K562 (cell line): ENCODE results near the gene PIGC. TPM values are rescaled to one million over a fixed set of nuclear protein-coding genes. Genes with fewer than 3 reads are reported as not detected.
A peak's percentile ranks its signal among the peaks of the same experiment; 100 is the strongest.

ENCODE experiments used
- BACH1 ChIP-seq: fragments of 200-800 bp; sonication (Bioruptor generic); IDR thresholded peaks from 2 replicates; pipeline ENCODE4 v1.6.1; 2016; ENCODE audit warnings: missing genetic modification characterization, missing compliant biosample characterization
- BCL6 ChIP-seq: fragments of 250-450 bp; sonication (Bioruptor Pico); IDR thresholded peaks from 2 replicates; pipeline ENCODE4 v1.4.0; 2020
- CEBPB ChIP-seq: fragments of 450-650 bp; IDR thresholded peaks from 2 replicates; pipeline ENCODE4 v1.6.1; 2016; ENCODE audit warnings: missing genetic modification characterization, missing compliant biosample characterization
- CEBPG ChIP-seq, 3 experiments: fragments of 200-800 bp in 1 of 3; sonication (Bioruptor generic) in 1 of 3; sonication (generic) in 1 of 3; formaldehyde crosslinking in 1 of 3; IDR thresholded peaks in 2 of 3; conservative IDR thresholded peaks in 1 of 3; 2 replicates each; pipeline versions ENCODE4 v1.6.1 to v1.8.0; 2016 to 2022; ENCODE audit warnings: missing compliant biosample characterization in 2 of 3, missing genetic modification characterization in 2 of 3, mild to moderate bottlenecking in 1 of 3, missing genetic modification reagents in 1 of 3
- CHCHD3 ChIP-seq: fragments of 250-450 bp; sonication (Bioruptor Pico); IDR thresholded peaks from 2 replicates; pipeline ENCODE4 v2.1.2; 2022; ENCODE audit warnings: mild to moderate bottlenecking
- COPS2 ChIP-seq: fragments of 450-650 bp; conservative IDR thresholded peaks from 2 replicates; pipeline ENCODE4 v1.6.1; 2016; ENCODE audit warnings: mild to moderate bottlenecking, moderate library complexity
- EWSR1 ChIP-seq: fragments of 450-650 bp; IDR thresholded peaks from 2 replicates; pipeline ENCODE4 v1.6.1; 2018; ENCODE audit warnings: borderline replicate concordance, mild to moderate bottlenecking, low read depth, moderate library complexity; ENCODE audit not compliant: partially characterized antibody
- GTF2A2 ChIP-seq: IDR thresholded peaks from 2 replicates; pipeline ENCODE4 v1.6.1; 2016; ENCODE audit warnings: mild to moderate bottlenecking, missing genetic modification characterization, missing compliant biosample characterization
- HNRNPK ChIP-seq: fragments of 200-400 bp; formaldehyde crosslinking; IDR thresholded peaks from one replicate; pipeline ENCODE4 v1.6.1; 2018; ENCODE audit warnings: mild to moderate bottlenecking, low read depth, low read length; ENCODE audit not compliant: poor library complexity, severe bottlenecking
- MBD1 ChIP-seq: fragments of 250-450 bp; sonication (Bioruptor Pico); IDR thresholded peaks from 2 replicates; pipeline ENCODE4 v1.8.0; 2022; ENCODE audit warnings: inconsistent platforms
- MLX ChIP-seq, 2 experiments: fragments of 450-650 bp in 1 of 2; sonication (generic) in 1 of 2; formaldehyde crosslinking; conservative IDR thresholded peaks; 2 replicates each; pipeline versions ENCODE4 v1.4.0 to v1.8.1; 2020 to 2022; ENCODE audit warnings: mild to moderate bottlenecking in 1 of 2, missing genetic modification reagents in 1 of 2
- PCBP1 ChIP-seq: fragments of 200-400 bp; formaldehyde crosslinking; IDR thresholded peaks from 2 replicates; pipeline ENCODE4 v1.6.1; 2018; ENCODE audit warnings: mild to moderate bottlenecking, low read depth, low read length; ENCODE audit not compliant: poor library complexity, severe bottlenecking
- POLR2G ChIP-seq: fragments of 200-400 bp; formaldehyde crosslinking; IDR thresholded peaks from 2 replicates; pipeline ENCODE4 v1.6.1; 2017; ENCODE audit warnings: low read depth, mild to moderate bottlenecking, antibody characterized with exemption, low read length, moderate library complexity
- PTTG1 ChIP-seq: fragments of 450-650 bp; IDR thresholded peaks from 2 replicates; pipeline ENCODE4 v1.6.1; 2016; ENCODE audit warnings: low read depth, mild to moderate bottlenecking, missing genetic modification characterization, missing compliant biosample characterization
- PURB ChIP-seq: sonication (generic); formaldehyde crosslinking; IDR thresholded peaks from 2 replicates; pipeline ENCODE4 v1.9.0; 2021; ENCODE audit warnings: low read depth, mild to moderate bottlenecking, missing genetic modification reagents
- RFX7 ChIP-seq: fragments of 250-450 bp; sonication (Bioruptor Pico); IDR thresholded peaks from 2 replicates; pipeline ENCODE4 v1.5.1; 2021; ENCODE audit warnings: mild to moderate bottlenecking
- RNF2 ChIP-seq: sonication (generic); IDR thresholded peaks from 2 replicates; pipeline ENCODE4 v1.6.1; 2016
- U2AF2 ChIP-seq: fragments of 200-400 bp; formaldehyde crosslinking; optimal IDR thresholded peaks from 2 replicates; pipeline ENCODE3; 2017; ENCODE audit warnings: low read depth, mild to moderate bottlenecking, low read length
- USF2 ChIP-seq: sonication (generic); formaldehyde crosslinking; IDR thresholded peaks from 2 replicates; pipeline ENCODE4 v1.5.0; 2020; ENCODE audit warnings: missing genetic modification reagents
- VEZF1 ChIP-seq: fragments of 200-800 bp; sonication (Bioruptor generic); IDR thresholded peaks from 2 replicates; pipeline ENCODE4 v1.6.1; 2017; ENCODE audit warnings: missing genetic modification characterization, missing compliant biosample characterization
- XRCC4 ChIP-seq: IDR thresholded peaks from one replicate; pipeline ENCODE4 v1.6.1; 2011; ENCODE audit not compliant: insufficient read depth, insufficient read length; ENCODE audit errors: extremely low read depth
- ZKSCAN8 ChIP-seq: fragments of 200-800 bp; sonication (Bioruptor generic); IDR thresholded peaks from 2 replicates; pipeline ENCODE4 v1.6.1; 2016; ENCODE audit warnings: missing genetic modification characterization, missing compliant biosample characterization
- ZNF282 ChIP-seq: sonication (generic); formaldehyde crosslinking; IDR thresholded peaks from 2 replicates; pipeline ENCODE4 v1.8.1; 2023; ENCODE audit warnings: missing genetic modification reagents
- ZNF644 ChIP-seq: fragments of 200-800 bp; sonication (Bioruptor generic); IDR thresholded peaks from 2 replicates; pipeline ENCODE4 v1.6.1; 2016; ENCODE audit warnings: low read depth, missing genetic modification characterization, missing compliant biosample characterization
- polyA plus RNA-seq, 8 experiments: library from polyadenylated mRNA; depleted of rRNA in 4 of 8; stranded (reverse) in 5 of 8; unstranded in 3 of 8; fragments of >200 nt; fragmentation: Nextera tagmentation in 2 of 8; fragmentation: Illumina TruSeq in 1 of 8; extraction: Ambion mirVana in 2 of 8; extraction: Trizol in 1 of 8; gene quantifications; 2 replicates each; pipeline versions ENCODE4 v1.2.1 to v1.2.3, GENCODE V29; 2011 to 2014; ENCODE audit warnings: inconsistent platforms in 1 of 8, missing spikeins in 1 of 8
- total RNA-seq, 7 experiments: library from RNA; depleted of rRNA in 6 of 7; stranded (reverse); fragments of >200 nt in 6 of 7; fragmentation: Illumina TruSeq in 2 of 7; extraction: Trizol in 2 of 7; gene quantifications; 2 replicates each; pipeline versions ENCODE4 v1.2.1 to v1.2.3, GENCODE V29; 2011 to 2021; ENCODE audit warnings: low replicate concordance in 1 of 7

The PIGC gene
- total and polyA plus RNA-seq, 9 of the 15 experiments (the other 6 are each of a cell fraction or from before 2014, with no cell fraction given) = 30.5 to 97.9 (median 54.7) TPM

- TF ChIP-seq VEZF1 (peak; percentile 73), PTTG1 (tag) (no peak), RNF2 (peak; percentile 34; the same call in 1 of the 2 replicates), CHCHD3 (CRISPR knock-in tag) (no peak), ZNF644 (tag) (no peak), HNRNPK (no peak), PCBP1 (peak; percentile 55), RFX7 (CRISPR knock-in tag) (no peak), MLX (CRISPR knock-in tag; conservative IDR thresholded peaks at IDR 0.05) (no peak), BACH1 (no peak), COPS2 (no peak), U2AF2 (no peak), PURB (CRISPR knock-in tag) (no peak), CEBPB (peak; percentile 42), USF2 (CRISPR knock-in tag) (no peak), BCL6 (CRISPR knock-in tag) (no peak), GTF2A2 (tag) (peak; percentile 59; the same call in 1 of the 2 replicates), ZNF282 (CRISPR knock-in tag) (no peak), EWSR1 (no peak), CEBPG (CRISPR knock-in tag; IDR thresholded peaks at IDR 0.05) (no peak), CEBPG (tag; conservative IDR thresholded peaks at IDR 0.05 in 1 of 2, IDR thresholded peaks at IDR 0.05 in 1 of 2) (no peak), ZKSCAN8 (CRISPR knock-in tag) (no peak), POLR2G (peak; percentile 95), MBD1 (CRISPR knock-in tag) (no peak), XRCC4 (no peak)
These were observed at the start of gene PIGC (continued) for GRCh38 chr1:172443666-172444453.
